ENCODE data around the gene FRMD8.

The FRMD8 gene

GRCh38 chr11:65434057-65434666 is 47.7 kb downstream of the FRMD8 start:
- Histone ChIP-seq H3K36me3 (ENCODE audit: control insufficient read depth in 2 of 2, insufficient read depth in 2 of 2, low read length in 2 of 2) (peaks cover 39 to 46% of the 10 kb centered on the region in 2 donors), H3K9ac (ENCODE audit: low read length in 2 of 2) (no peak overlapping the region)

GRCh38 chr11:65434667-65435410 is 48.4 kb downstream of the FRMD8 start:
- peaks cover 43 to 46% of the 10 kb centered on the region in 2 donors for H3K36me3 ChIP-seq (ENCODE audit: control insufficient read depth in 2 of 2, insufficient read depth in 2 of 2, low read length in 2 of 2)
- H3K9ac ChIP-seq (ENCODE audit: low read length in 2 of 2) = peak overlapping the region in 1 of 2 donors; percentile 30
- H3K27ac ChIP-seq (ENCODE audit: low read length) = no peak overlapping the region
- H3K27me3 ChIP-seq (ENCODE audit: control insufficient read depth in 1 of 2, insufficient read depth in 2 of 2, low read length in 2 of 2) = no peaks in the 10 kb centered on the region
- peaks cover 56% of the 10 kb centered on the region for H3K4me1 ChIP-seq (ENCODE audit: control insufficient read depth, insufficient read depth, low read length)
- peak overlapping the region in 1 of 2 donors; percentile 23 for H3K4me3 ChIP-seq (ENCODE audit: low read length in 2 of 2)
- no peaks in the 10 kb centered on the region for H3K9me3 ChIP-seq (ENCODE audit: control insufficient read depth in 2 of 2, low read length in 2 of 2)

More at GRCh38 chr11:65434057-65434666, 47.7 kb downstream of the FRMD8 start:
- Histone ChIP-seq H3K27ac (ENCODE audit: low read length) (no peak overlapping the region), H3K9me3 (ENCODE audit: control insufficient read depth in 2 of 2, low read length in 2 of 2) (no peaks in the 10 kb centered on the region), H3K27me3 (ENCODE audit: control insufficient read depth in 1 of 2, insufficient read depth in 2 of 2, low read length in 2 of 2) (no peaks in the 10 kb centered on the region), H3K4me3 (ENCODE audit: low read length in 2 of 2) (peak overlapping the region in 1 of 2 donors; percentile 23), H3K4me1 (ENCODE audit: control insufficient read depth, insufficient read depth, low read length) (peaks cover 55% of the 10 kb centered on the region)

- Histone ChIP-seq H3K4me1 (ENCODE audit: control insufficient read depth, insufficient read depth, low read length) (peaks cover 50% of the 10 kb centered on the region), H3K9ac (ENCODE audit: low read length in 2 of 2) (no peak overlapping the region), H3K36me3 (ENCODE audit: control insufficient read depth in 2 of 2, insufficient read depth in 2 of 2, low read length in 2 of 2) (peaks cover 43 to 46% of the 10 kb centered on the region in 2 donors), H3K27ac (ENCODE audit: low read length) (peak overlapping the region; percentile 42), H3K9me3 (ENCODE audit: control insufficient read depth in 2 of 2, low read length in 2 of 2) (no peaks in the 10 kb centered on the region), H3K27me3 (ENCODE audit: control insufficient read depth in 1 of 2, insufficient read depth in 2 of 2, low read length in 2 of 2) (no peaks in the 10 kb centered on the region), H3K4me3 (ENCODE audit: low read length in 2 of 2) (peak overlapping the region in 1 of 2 donors; percentile 10)
These were observed 49.0 kb downstream of the FRMD8 start for GRCh38 chr11:65435411-65435931.

DNA sequence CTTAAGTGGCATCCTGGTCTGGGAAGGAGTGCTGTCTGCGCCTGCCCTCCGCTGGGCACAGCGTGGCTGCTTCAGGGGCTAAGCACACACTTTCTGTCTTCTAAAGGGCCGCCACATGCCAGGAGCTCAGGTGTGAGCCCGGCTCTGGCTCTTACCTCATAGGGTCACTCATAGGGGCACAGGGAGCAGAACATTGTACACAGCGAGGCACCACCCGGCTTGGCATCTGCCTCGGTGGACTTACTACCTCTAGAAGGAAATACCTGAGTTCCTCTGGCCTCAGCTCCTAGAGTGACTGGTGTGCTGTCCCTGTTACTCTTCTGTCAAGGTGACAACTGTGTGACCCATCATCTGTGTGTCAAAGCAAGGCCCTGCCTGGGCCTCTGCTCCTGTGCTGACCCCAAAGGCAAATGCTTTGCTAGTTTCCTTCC is 49.6 kb downstream of the FRMD8 start:
- peak overlapping the region in 1 of 2 donors; percentile 10 for H3K4me3 ChIP-seq (ENCODE audit: low read length in 2 of 2)
- H3K9ac ChIP-seq (ENCODE audit: low read length in 2 of 2) = no peak overlapping the region
- peaks cover 44 to 48% of the 10 kb centered on the region in 2 donors for H3K36me3 ChIP-seq (ENCODE audit: control insufficient read depth in 2 of 2, insufficient read depth in 2 of 2, low read length in 2 of 2)
- no peaks in the 10 kb centered on the region for H3K9me3 ChIP-seq (ENCODE audit: control insufficient read depth in 2 of 2, low read length in 2 of 2)
- H3K27me3 ChIP-seq (ENCODE audit: control insufficient read depth in 1 of 2, insufficient read depth in 2 of 2, low read length in 2 of 2) = no peaks in the 10 kb centered on the region
- H3K27ac ChIP-seq (ENCODE audit: low read length) = peak overlapping the region; percentile 42
- peaks cover 51% of the 10 kb centered on the region for H3K4me1 ChIP-seq (ENCODE audit: control insufficient read depth, insufficient read depth, low read length)

DNA sequence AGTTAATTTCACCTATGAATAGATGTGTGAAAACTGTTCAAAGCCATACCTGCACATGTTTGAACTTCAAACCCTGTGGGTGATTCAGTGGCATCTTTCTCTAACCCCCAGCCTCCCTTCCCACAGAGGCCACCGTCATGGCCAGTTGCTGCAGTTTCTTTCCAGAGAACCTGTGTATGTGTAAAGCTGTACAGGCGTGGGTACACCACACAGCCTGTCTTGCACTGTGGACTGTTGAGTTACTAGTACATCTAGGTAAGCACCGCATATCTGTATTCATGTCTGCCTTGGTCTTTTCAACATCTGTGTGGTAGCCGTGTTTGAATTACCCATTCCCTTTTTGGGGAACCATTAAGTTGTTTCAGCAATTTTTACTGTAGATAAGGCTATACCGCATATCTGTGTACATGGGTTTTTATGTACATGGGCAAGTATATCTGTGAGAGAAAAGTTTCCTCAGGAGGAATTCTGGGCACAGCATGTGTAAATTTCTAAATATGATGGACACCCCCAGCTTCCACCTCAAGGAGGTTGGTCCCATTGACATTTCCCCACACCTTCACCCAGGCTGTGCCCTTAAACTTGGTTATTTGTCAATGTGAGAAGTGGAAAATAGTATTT is 50.1 kb downstream of the FRMD8 start:
- no peaks in the 10 kb centered on the region for H3K27me3 ChIP-seq (ENCODE audit: control insufficient read depth in 1 of 2, insufficient read depth in 2 of 2, low read length in 2 of 2)
- peak overlapping the region; percentile 42 for H3K27ac ChIP-seq (ENCODE audit: low read length)
- H3K9ac ChIP-seq (ENCODE audit: low read length in 2 of 2) = peak overlapping the region in 1 of 2 donors; percentile 13
- peak overlapping the region in 1 of 2 donors; percentile 10 for H3K4me3 ChIP-seq (ENCODE audit: low read length in 2 of 2)
- peaks cover 46 to 51% of the 10 kb centered on the region in 2 donors for H3K36me3 ChIP-seq (ENCODE audit: control insufficient read depth in 2 of 2, insufficient read depth in 2 of 2, low read length in 2 of 2)
- peaks cover 53% of the 10 kb centered on the region for H3K4me1 ChIP-seq (ENCODE audit: control insufficient read depth, insufficient read depth, low read length)
- no peaks in the 10 kb centered on the region for H3K9me3 ChIP-seq (ENCODE audit: control insufficient read depth in 2 of 2, low read length in 2 of 2)

DNA sequence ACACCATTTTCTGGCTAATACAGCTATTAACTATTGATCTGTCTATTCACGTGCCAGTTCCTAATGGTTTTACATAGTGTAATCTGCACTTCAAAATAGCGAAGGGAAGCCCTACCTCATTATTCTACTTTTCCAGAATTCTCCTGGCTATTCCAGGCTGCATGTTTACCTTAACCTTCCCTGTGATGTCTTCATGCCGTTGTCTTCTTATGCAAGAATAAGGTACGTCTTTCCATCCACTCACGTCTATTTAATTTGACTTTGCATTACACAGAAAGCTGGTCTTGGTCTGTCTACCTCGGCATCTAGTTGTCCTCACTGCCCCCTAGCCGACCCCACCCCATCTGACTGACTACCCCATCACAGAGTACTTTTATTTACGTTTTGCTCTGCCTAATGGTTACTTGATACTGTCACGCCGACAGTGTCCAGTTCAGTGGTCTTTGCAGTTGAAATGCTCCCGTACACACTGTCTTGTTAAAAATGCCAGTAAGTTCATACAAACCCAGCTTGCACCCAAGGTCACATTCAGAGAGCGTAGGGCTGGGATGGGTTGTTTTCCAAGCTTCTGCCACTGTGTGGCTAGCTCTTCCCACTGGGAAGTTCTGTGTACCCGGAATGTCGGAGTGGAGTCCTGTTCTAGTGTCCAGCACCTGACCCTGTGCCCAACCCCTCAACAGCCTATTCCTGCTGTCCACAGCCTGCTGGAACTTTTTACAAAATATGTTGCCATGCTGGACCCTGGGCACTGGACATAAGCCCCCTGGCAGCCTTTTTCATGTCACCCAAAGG is 51.2 kb downstream of the FRMD8 start:
- H3K9me3 ChIP-seq (ENCODE audit: control insufficient read depth in 2 of 2, low read length in 2 of 2) = no peaks in the 10 kb centered on the region
- peak overlapping the region in 1 of 2 donors; percentile 7 for H3K9ac ChIP-seq (ENCODE audit: low read length in 2 of 2)
- H3K27ac ChIP-seq (ENCODE audit: low read length) = no peak overlapping the region
- peaks cover 48 to 60% of the 10 kb centered on the region in 2 donors for H3K36me3 ChIP-seq (ENCODE audit: control insufficient read depth in 2 of 2, insufficient read depth in 2 of 2, low read length in 2 of 2)
- peak overlapping the region in 1 of 2 donors; percentile 10 for H3K4me3 ChIP-seq (ENCODE audit: low read length in 2 of 2)
- no peaks in the 10 kb centered on the region for H3K27me3 ChIP-seq (ENCODE audit: control insufficient read depth in 1 of 2, insufficient read depth in 2 of 2, low read length in 2 of 2)
- H3K4me1 ChIP-seq (ENCODE audit: control insufficient read depth, insufficient read depth, low read length) = peaks cover 56% of the 10 kb centered on the region

DNA sequence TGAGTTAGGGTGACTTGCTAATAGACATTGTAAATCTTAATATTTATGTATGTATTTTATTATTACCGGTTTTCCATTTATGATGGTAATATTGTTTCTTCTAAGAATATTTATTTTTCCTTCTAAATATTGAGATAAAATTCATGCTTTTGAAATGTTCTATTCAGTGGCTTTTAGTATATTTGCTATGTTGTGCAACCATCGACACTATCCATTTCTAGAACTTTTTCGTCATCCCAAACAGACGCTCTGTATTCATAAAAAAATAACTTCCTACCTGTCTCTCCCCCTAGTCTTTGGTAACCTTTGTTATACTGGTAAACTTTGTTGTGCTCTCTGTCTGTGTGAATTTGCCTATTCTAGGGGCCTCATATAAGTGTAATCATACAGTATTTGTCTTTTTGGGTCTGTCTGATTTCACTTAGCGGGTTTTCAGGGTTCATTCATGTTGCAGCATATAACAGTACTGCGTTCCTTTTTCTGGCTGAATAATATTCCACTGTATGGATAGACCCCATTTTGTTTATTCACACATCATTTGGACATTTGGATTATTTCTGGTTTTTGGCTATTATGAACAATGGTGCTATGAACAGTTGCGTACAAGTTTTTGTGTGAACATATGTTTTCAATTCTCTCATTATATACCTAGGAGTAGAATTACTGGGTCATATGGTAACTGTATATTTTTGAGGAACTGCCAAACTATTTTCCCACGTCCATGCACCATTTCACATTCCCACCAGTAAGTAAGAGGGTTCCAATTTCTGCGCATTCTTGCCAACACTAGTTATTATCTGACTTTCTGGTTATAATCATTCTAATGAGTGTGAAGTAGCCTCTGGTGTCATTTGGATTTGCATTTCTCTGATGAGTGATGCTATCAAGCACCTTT is 52.1 kb downstream of the FRMD8 start:
- Histone ChIP-seq H3K27me3 (ENCODE audit: control insufficient read depth in 1 of 2, insufficient read depth in 2 of 2, low read length in 2 of 2) (no peaks in the 10 kb centered on the region), H3K4me1 (ENCODE audit: control insufficient read depth, insufficient read depth, low read length) (peaks cover 63% of the 10 kb centered on the region), H3K9ac (ENCODE audit: low read length in 2 of 2) (no peak overlapping the region), H3K9me3 (ENCODE audit: control insufficient read depth in 2 of 2, low read length in 2 of 2) (no peaks in the 10 kb centered on the region), H3K4me3 (ENCODE audit: low read length in 2 of 2) (no peak overlapping the region), H3K27ac (ENCODE audit: low read length) (peak overlapping the region; percentile 18), H3K36me3 (ENCODE audit: control insufficient read depth in 2 of 2, insufficient read depth in 2 of 2, low read length in 2 of 2) (peaks cover 54 to 69% of the 10 kb centered on the region in 2 donors)

DNA sequence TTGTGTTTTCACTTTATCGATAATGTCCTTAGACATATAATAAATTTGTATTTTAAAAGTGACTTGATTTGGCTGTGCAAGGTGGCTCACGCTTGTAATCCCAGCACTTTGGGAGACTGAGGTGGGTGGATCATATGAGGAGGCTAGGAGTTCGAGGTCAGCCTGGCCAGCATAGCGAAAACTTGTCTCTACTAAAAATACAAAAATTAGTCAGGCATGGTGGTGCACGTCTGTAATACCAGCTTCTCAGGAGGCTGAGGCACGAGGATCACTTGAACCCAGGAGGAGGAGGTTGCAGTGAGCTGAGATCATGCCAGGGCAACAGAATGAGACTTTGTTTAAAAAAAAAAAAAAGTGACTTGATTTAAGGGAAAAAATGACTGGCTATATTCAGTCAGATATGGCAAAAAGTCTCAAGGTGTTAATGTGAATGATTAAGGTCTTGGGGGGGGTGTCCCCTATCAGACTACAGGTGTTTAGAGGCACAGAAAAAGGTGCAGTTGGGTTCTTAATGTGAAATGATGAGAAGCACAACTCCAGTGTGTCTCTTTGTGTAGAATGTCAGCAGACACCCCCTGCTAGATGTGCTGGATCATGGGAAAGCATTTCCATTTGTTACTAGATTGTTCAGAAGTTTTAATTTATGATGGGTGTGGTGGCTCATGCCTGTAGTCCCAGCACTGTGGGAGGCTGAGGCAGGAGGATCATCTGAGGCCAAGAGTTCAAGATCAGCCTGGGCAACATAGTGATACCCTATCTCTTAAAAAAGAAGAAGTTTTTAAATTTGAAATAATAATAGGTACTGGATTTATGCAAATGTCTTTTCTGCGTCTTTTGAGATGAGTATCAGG is 53.1 kb downstream of the FRMD8 start:
- H3K27ac ChIP-seq (ENCODE audit: low read length) = peak overlapping the region; percentile 18
- no peak overlapping the region for H3K9ac ChIP-seq (ENCODE audit: low read length in 2 of 2)
- peaks cover 59 to 72% of the 10 kb centered on the region in 2 donors for H3K36me3 ChIP-seq (ENCODE audit: control insufficient read depth in 2 of 2, insufficient read depth in 2 of 2, low read length in 2 of 2)
- H3K4me3 ChIP-seq (ENCODE audit: low read length in 2 of 2) = no peak overlapping the region
- H3K27me3 ChIP-seq (ENCODE audit: control insufficient read depth in 1 of 2, insufficient read depth in 2 of 2, low read length in 2 of 2) = no peaks in the 10 kb centered on the region
- H3K4me1 ChIP-seq (ENCODE audit: control insufficient read depth, insufficient read depth, low read length) = peaks cover 64% of the 10 kb centered on the region
- H3K9me3 ChIP-seq (ENCODE audit: control insufficient read depth in 2 of 2, low read length in 2 of 2) = no peaks in the 10 kb centered on the region

Data from stomach smooth muscle (tissue), 2 donors.